ENCODE results near the gene ATP5MC3. TPM values are rescaled to one million over a fixed set of nuclear protein-coding genes. Genes with fewer than 3 reads are reported as not detected.

The ATP5MC3 gene
- total RNA-seq, 1 donor from 2014 or later, result 255 TPM

Other genes starting within 250 kb of the ATP5MC3 start
- gene CHN1, start 176.3 kb downstream of the ATP5MC3 start, total RNA-seq, result 1.7 and 1.9 TPM in 2 replicates
- 62.8 TPM in 2 replicates for gene ATF2, start 13.5 kb downstream of the ATP5MC3 start, total RNA-seq

Data from T-helper 2 cell treated with Interferon-gamma antibody and Interleukin-4, amounts not matched to agents 100 ng/mL and 5 ng/mL, for 36 hours (primary cell).